HUES6 (cell line): ENCODE measurements around the gene PALLD.

Experiments
- H3K27ac ChIP-seq: 2 replicates; pipeline ENCODE4 v1.7.0; 2013; ENCODE audit warnings: low read depth, mild to moderate bottlenecking, low read length, inconsistent platforms
- H3K27me3 ChIP-seq: 2 replicates; pipeline ENCODE4 v1.6.1; 2013; ENCODE audit warnings: low read length; ENCODE audit not compliant: control insufficient read depth, insufficient read depth
- H3K36me3 ChIP-seq: 2 replicates; pipeline ENCODE4 v1.6.1; 2013; ENCODE audit warnings: low read length; ENCODE audit not compliant: control insufficient read depth, insufficient read depth
- H3K4me1 ChIP-seq: 2 replicates; pipeline ENCODE4 v1.6.1; 2013; ENCODE audit warnings: low read length; ENCODE audit not compliant: control insufficient read depth, insufficient read depth
- H3K4me3 ChIP-seq: 2 replicates; pipeline ENCODE4 v1.5.1; 2013; ENCODE audit warnings: low read depth, low read length
- H3K9ac ChIP-seq: one replicate; pipeline ENCODE4 v1.6.1; 2013; ENCODE audit warnings: mild to moderate bottlenecking, low read length
- H3K9me3 ChIP-seq: 2 replicates; pipeline ENCODE4 v1.6.1; 2013; ENCODE audit warnings: low read depth, low read length; ENCODE audit not compliant: control insufficient read depth, insufficient read depth

PALLD gene

GRCh38 chr4:168884251-168885124 lies 387.6 kb downstream of the PALLD start:
- Histone ChIP-seq H3K27ac (no peak overlapping the region), H3K9ac (no peak overlapping the region)

GRCh38 chr4:168885400-168885799 lies 388.5 kb downstream of the PALLD start:
- Histone ChIP-seq H3K4me3 (no peak overlapping the region), H3K9ac (no peak overlapping the region), H3K27me3 (no peaks in the 10 kb centered on the region), H3K27ac (no peak overlapping the region), H3K4me1 (no peaks in the 10 kb centered on the region), H3K9me3 (no peaks in the 10 kb centered on the region), H3K36me3 (peaks cover 29% of the 10 kb centered on the region)

More at GRCh38 chr4:168884251-168885124, 387.6 kb downstream of the PALLD start:
- H3K36me3 ChIP-seq, result peaks cover 24% of the 10 kb centered on the region
- H3K4me1 ChIP-seq, result no peaks in the 10 kb centered on the region
- no peaks in the 10 kb centered on the region for H3K27me3 ChIP-seq
- no peak overlapping the region for H3K4me3 ChIP-seq
- H3K9me3 ChIP-seq, result no peaks in the 10 kb centered on the region

GRCh38 chr4:168886351-168886750 lies 389.5 kb downstream of the PALLD start:
- H3K36me3 ChIP-seq, result peaks cover 39% of the 10 kb centered on the region
- H3K27ac ChIP-seq, result no peak overlapping the region

GRCh38 chr4:168887809-168888208 lies 391.0 kb downstream of the PALLD start:
- Histone ChIP-seq H3K4me1 (no peaks in the 10 kb centered on the region), H3K36me3 (peaks cover 33% of the 10 kb centered on the region), H3K27me3 (no peaks in the 10 kb centered on the region), H3K9ac (no peak overlapping the region), H3K27ac (no peak overlapping the region), H3K4me3 (no peak overlapping the region), H3K9me3 (no peaks in the 10 kb centered on the region)

More at GRCh38 chr4:168886351-168886750, 389.5 kb downstream of the PALLD start:
- Histone ChIP-seq H3K9ac (no peak overlapping the region), H3K4me3 (no peak overlapping the region), H3K4me1 (no peaks in the 10 kb centered on the region), H3K27me3 (no peaks in the 10 kb centered on the region), H3K9me3 (no peaks in the 10 kb centered on the region)

- H3K9ac ChIP-seq, result no peak overlapping the region
- H3K4me1 ChIP-seq, result no peaks in the 10 kb centered on the region
- H3K27me3 ChIP-seq, result no peaks in the 10 kb centered on the region
- H3K9me3 ChIP-seq, result no peaks in the 10 kb centered on the region
- no peak overlapping the region for H3K27ac ChIP-seq
- no peak overlapping the region for H3K4me3 ChIP-seq
- peaks cover 40% of the 10 kb centered on the region for H3K36me3 ChIP-seq
These were observed 391.9 kb downstream of the PALLD start for GRCh38 chr4:168888715-168889215.

GRCh38 chr4:168891086-168891485 lies 394.2 kb downstream of the PALLD start:
- Histone ChIP-seq H3K27me3 (no peaks in the 10 kb centered on the region), H3K36me3 (peaks cover 55% of the 10 kb centered on the region), H3K27ac (no peak overlapping the region), H3K9ac (no peak overlapping the region), H3K9me3 (no peaks in the 10 kb centered on the region), H3K4me3 (no peak overlapping the region), H3K4me1 (no peaks in the 10 kb centered on the region)

- Histone ChIP-seq H3K4me1 (no peaks in the 10 kb centered on the region), H3K27ac (no peak overlapping the region), H3K9me3 (no peaks in the 10 kb centered on the region), H3K4me3 (no peak overlapping the region), H3K27me3 (no peaks in the 10 kb centered on the region), H3K36me3 (peaks cover 60% of the 10 kb centered on the region), H3K9ac (no peak overlapping the region)
These were observed 394.8 kb downstream of the PALLD start for GRCh38 chr4:168891688-168892087.

- no peak overlapping the region for H3K27ac ChIP-seq
- no peaks in the 10 kb centered on the region for H3K27me3 ChIP-seq
- no peak overlapping the region for H3K4me3 ChIP-seq
- H3K9me3 ChIP-seq, result no peaks in the 10 kb centered on the region
- H3K36me3 ChIP-seq, result peaks cover 64% of the 10 kb centered on the region
- no peaks in the 10 kb centered on the region for H3K4me1 ChIP-seq
- H3K9ac ChIP-seq, result no peak overlapping the region
These were observed 395.6 kb downstream of the PALLD start for GRCh38 chr4:168892475-168892874.

- Histone ChIP-seq H3K4me3 (no peak overlapping the region), H3K9ac (no peak overlapping the region), H3K27me3 (no peaks in the 10 kb centered on the region), H3K36me3 (peaks cover 70% of the 10 kb centered on the region), H3K4me1 (no peaks in the 10 kb centered on the region), H3K27ac (no peak overlapping the region), H3K9me3 (no peaks in the 10 kb centered on the region)
These were observed 396.4 kb downstream of the PALLD start for GRCh38 chr4:168893205-168893604.

GRCh38 chr4:168893807-168894206 lies 397.0 kb downstream of the PALLD start:
- no peaks in the 10 kb centered on the region for H3K4me1 ChIP-seq
- no peak overlapping the region for H3K27ac ChIP-seq
- H3K9me3 ChIP-seq, result no peaks in the 10 kb centered on the region
- H3K27me3 ChIP-seq, result no peaks in the 10 kb centered on the region
- peaks cover 73% of the 10 kb centered on the region for H3K36me3 ChIP-seq
- no peak overlapping the region for H3K4me3 ChIP-seq
- H3K9ac ChIP-seq, result no peak overlapping the region

GRCh38 chr4:168900080-168900479 lies 403.2 kb downstream of the PALLD start:
- Histone ChIP-seq H3K4me3 (no peak overlapping the region), H3K9me3 (no peaks in the 10 kb centered on the region), H3K9ac (no peak overlapping the region), H3K27ac (no peak overlapping the region), H3K27me3 (no peaks in the 10 kb centered on the region), H3K36me3 (peaks cover 53% of the 10 kb centered on the region), H3K4me1 (no peaks in the 10 kb centered on the region)
